AG04449 (cell line): Measurements from ENCODE around the gene KIF26B.

Experiments
- CTCF ChIA-PET: fragments of 350-600 bp; formaldehyde crosslinking; extraction: SDS; loops from one replicate; lab custom pipeline; 2021; ENCODE audit warnings: antibody characterized with exemption; lab: Yijun Ruan, JAX
- POLR2A ChIA-PET: fragments of 400-600, 350-600 bp; formaldehyde crosslinking; extraction: SDS; loops from one replicate; lab custom pipeline; 2020; ENCODE audit warnings: antibody characterized with exemption, inconsistent platforms; lab: Yijun Ruan, JAX
- DNase-seq: peaks from one replicate; pipeline ENCODE4 v3.0.0-alpha.2; 2010; ENCODE audit warnings: low read depth, low spot score
- H3K4me3 ChIP-seq: 2 replicates; pipeline ENCODE4 v1.5.1; 2011; ENCODE audit warnings: low read depth, mild to moderate bottlenecking, control low read depth, low read length
- CTCF ChIP-seq: IDR thresholded peaks from one replicate; pipeline ENCODE4 v1.5.1; 2011; ENCODE audit warnings: mild to moderate bottlenecking, moderate library complexity, low read length, control low read depth, inconsistent platforms; ENCODE audit not compliant: insufficient read depth; ENCODE audit errors: missing control alignments

Gene KIF26B

GRCh38 chr1:245698860-245699259 lies 544.1 kb downstream of the KIF26B start:
- ChIA-PET POLR2A (no interaction called here), CTCF (no interaction called here)
- TF ChIP-seq CTCF: no peak
- DNase-seq: no peak
- H3K4me3 ChIP-seq: no peak overlapping the region

- ChIA-PET CTCF (interaction anchor here (1.1 to 1.4 kb wide), 2 partner anchors 8 to 9 kb away, joined by 3 read pairs; no protein-coding TSS in a partner anchor), POLR2A (no interaction called here)
- TF ChIP-seq CTCF: no peak
- no peak overlapping the region for H3K4me3 ChIP-seq
- DNase-seq: no peak
These were observed 545.8 kb downstream of the KIF26B start for GRCh38 chr1:245700631-245701030.

GRCh38 chr1:245701631-245702030 lies 546.8 kb downstream of the KIF26B start:
- no peak for DNase-seq
- no peak for TF ChIP-seq CTCF
- no peak overlapping the region for H3K4me3 ChIP-seq
- CTCF ChIA-PET: interaction anchor here (1.4 to 2.7 kb wide), 3 partner anchors 10 to 302 kb away, joined by 3 to 8 read pairs (median 5); no protein-coding TSS in a partner anchor
- POLR2A ChIA-PET: no interaction called here

- no peak for DNase-seq
- no peak overlapping the region for H3K4me3 ChIP-seq
- ChIA-PET POLR2A (no interaction called here), CTCF (interaction anchor here (1.3 to 2.7 kb wide), 3 partner anchors 9 to 549 kb away, joined by 3 to 8 read pairs (median 5); no protein-coding TSS in a partner anchor)
- TF ChIP-seq CTCF: no peak
These were observed 547.6 kb downstream of the KIF26B start for GRCh38 chr1:245702346-245702745.

- H3K4me3 ChIP-seq: no peak overlapping the region
- DNase-seq: no peak
- no peak for TF ChIP-seq CTCF
- CTCF ChIA-PET: interaction anchor here (1.0 to 1.4 kb wide), 5 partner anchors 9 to 551 kb away, joined by 3 to 4 read pairs (median 3); no protein-coding TSS in a partner anchor
- POLR2A ChIA-PET: no interaction called here
These were observed 549.6 kb downstream of the KIF26B start for GRCh38 chr1:245704341-245704740.

- H3K4me3 ChIP-seq: no peak overlapping the region
- no peak for TF ChIP-seq CTCF
- CTCF ChIA-PET: interaction anchor here (1.0 to 1.4 kb wide), 4 partner anchors 9 to 551 kb away, joined by 3 read pairs; no protein-coding TSS in a partner anchor
- POLR2A ChIA-PET: no interaction called here
- no peak for DNase-seq
These were observed 550.0 kb downstream of the KIF26B start for GRCh38 chr1:245704765-245705164.
